IPS-18a (cell line): ENCODE data around the gene DMD.
"Not testable (repeated sequence)": the region's sequence is repeated elsewhere in the genome, so short reads cannot be mapped to it uniquely, and the experiment has no call there.

Experiments used
- H3K27ac ChIP-seq: one replicate; pipeline ENCODE4 v1.5.1; 2013; ENCODE audit warnings: low read length
- H3K27me3 ChIP-seq: one replicate; pipeline ENCODE4 v1.6.1; 2013; ENCODE audit warnings: mild to moderate bottlenecking, low read length; ENCODE audit not compliant: control insufficient read depth, insufficient read depth
- H3K36me3 ChIP-seq: one replicate; pipeline ENCODE4 v1.6.1; 2013; ENCODE audit warnings: low read depth, low read length; ENCODE audit not compliant: control insufficient read depth
- H3K4me1 ChIP-seq: one replicate; pipeline ENCODE4 v1.6.1; 2013; ENCODE audit warnings: low read depth, low read length; ENCODE audit not compliant: control insufficient read depth
- H3K4me3 ChIP-seq: one replicate; pipeline ENCODE4 v1.5.1; 2013; ENCODE audit warnings: low read length
- H3K9ac ChIP-seq: one replicate; pipeline ENCODE4 v1.6.1; 2013; ENCODE audit warnings: mild to moderate bottlenecking, low read length, moderate library complexity
- H3K9me3 ChIP-seq: one replicate; pipeline ENCODE4 v1.6.1; 2013; ENCODE audit warnings: low read depth, low read length; ENCODE audit not compliant: control insufficient read depth

The DMD gene

DNA sequence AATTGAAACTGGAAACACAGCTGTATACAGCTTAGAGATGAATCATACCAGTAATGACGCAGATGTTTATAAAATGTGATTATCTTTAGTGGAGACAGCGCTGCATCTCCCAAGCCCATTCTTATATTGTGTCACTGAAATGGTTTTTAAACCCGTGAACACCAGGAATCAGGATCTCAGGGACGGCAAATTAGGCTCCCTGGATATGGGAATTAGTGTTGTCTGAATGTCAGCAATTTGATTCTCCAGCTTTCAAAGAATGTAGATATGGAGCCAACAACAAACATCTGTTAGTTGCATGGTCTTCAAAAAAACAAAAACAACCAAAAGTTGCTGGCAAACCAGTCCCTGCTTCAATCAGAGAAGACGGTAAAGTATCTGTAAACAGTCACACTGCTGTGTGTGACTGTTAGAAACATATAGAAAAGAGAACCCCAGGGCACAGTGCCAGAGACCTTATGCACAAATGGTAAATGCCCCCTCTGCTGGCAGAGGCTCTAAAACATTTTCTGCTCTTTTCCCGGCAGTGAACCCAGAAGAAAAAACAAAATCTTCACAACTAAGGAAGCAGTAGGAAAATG is 1787.7 kb downstream of the DMD start:
- Histone ChIP-seq H3K4me3 (no peak overlapping the region), H3K9me3 (peaks cover 10% of the 10 kb centered on the region), H3K36me3 (no peaks in the 10 kb centered on the region), H3K27ac (no peak overlapping the region), H3K9ac (no peak overlapping the region), H3K27me3 (no peaks in the 10 kb centered on the region), H3K4me1 (no peaks in the 10 kb centered on the region)

GRCh38 chrX:31421441-31421840 is 1789.9 kb downstream of the DMD start:
- no peaks in the 10 kb centered on the region for H3K36me3 ChIP-seq
- no peaks in the 10 kb centered on the region for H3K4me1 ChIP-seq
- H3K4me3 ChIP-seq, result no peak overlapping the region
- no peaks in the 10 kb centered on the region for H3K27me3 ChIP-seq
- no peak overlapping the region for H3K9ac ChIP-seq
- no peak overlapping the region for H3K27ac ChIP-seq
- peaks cover 18% of the 10 kb centered on the region for H3K9me3 ChIP-seq

DNA sequence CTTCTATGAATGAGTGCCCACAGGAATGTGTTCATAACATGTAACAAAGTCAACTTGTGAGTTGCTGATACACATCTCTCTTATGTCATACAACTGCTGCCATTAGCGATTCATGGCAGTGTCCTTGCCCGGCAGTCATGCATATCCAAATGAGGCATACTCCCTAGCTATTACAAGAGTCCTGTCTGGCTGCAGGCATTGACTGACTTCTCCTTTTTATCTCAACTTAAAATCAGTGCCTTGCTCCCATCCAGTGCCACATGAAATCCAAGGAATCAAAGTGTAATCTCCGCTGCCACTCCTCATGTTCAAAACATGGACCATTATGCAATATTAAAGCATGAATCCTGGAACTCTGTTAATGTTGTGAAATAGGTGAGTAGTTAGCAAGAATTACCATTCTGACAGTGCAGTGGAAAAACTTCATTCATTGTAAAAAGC is 1790.6 kb downstream of the DMD start:
- H3K9ac ChIP-seq, result no peak overlapping the region
- no peaks in the 10 kb centered on the region for H3K36me3 ChIP-seq
- no peaks in the 10 kb centered on the region for H3K27me3 ChIP-seq
- H3K4me3 ChIP-seq, result no peak overlapping the region
- H3K4me1 ChIP-seq, result no peaks in the 10 kb centered on the region
- H3K9me3 ChIP-seq, result peaks cover 24% of the 10 kb centered on the region
- H3K27ac ChIP-seq, result no peak overlapping the region

- Histone ChIP-seq H3K4me3 (no peak overlapping the region), H3K27ac (no peak overlapping the region), H3K36me3 (no peaks in the 10 kb centered on the region), H3K4me1 (no peaks in the 10 kb centered on the region), H3K9ac (no peak overlapping the region), H3K9me3 (peaks cover 23% of the 10 kb centered on the region), H3K27me3 (no peaks in the 10 kb centered on the region)
These were observed 1791.0 kb downstream of the DMD start for GRCh38 chrX:31420302-31420701.

DNA sequence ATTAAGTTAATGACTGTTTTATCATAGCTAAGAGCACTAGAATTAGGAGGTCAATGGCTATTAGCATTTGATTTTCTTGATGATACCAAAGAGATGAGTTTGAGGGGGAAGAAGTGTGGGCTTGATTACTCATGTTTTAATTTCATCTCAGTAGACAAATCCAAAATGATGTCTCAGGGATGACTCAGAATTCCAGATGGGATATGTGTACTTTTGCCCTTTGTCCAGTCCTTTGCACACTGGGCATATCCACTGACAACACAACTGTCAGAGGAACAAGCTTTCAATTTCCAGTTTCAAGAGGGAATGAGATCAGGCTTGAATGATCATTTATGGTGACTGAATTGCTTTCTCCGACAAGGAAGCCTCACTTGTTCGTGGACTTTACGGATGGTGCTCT is 1814.2 kb downstream of the DMD start:
- no peaks in the 10 kb centered on the region for H3K27me3 ChIP-seq
- H3K9me3 ChIP-seq, result peaks cover 7% of the 10 kb centered on the region
- H3K4me1 ChIP-seq, result no peaks in the 10 kb centered on the region
- no peak overlapping the region for H3K4me3 ChIP-seq
- H3K27ac ChIP-seq, result no peak overlapping the region
- no peak overlapping the region for H3K9ac ChIP-seq
- no peaks in the 10 kb centered on the region for H3K36me3 ChIP-seq

DNA sequence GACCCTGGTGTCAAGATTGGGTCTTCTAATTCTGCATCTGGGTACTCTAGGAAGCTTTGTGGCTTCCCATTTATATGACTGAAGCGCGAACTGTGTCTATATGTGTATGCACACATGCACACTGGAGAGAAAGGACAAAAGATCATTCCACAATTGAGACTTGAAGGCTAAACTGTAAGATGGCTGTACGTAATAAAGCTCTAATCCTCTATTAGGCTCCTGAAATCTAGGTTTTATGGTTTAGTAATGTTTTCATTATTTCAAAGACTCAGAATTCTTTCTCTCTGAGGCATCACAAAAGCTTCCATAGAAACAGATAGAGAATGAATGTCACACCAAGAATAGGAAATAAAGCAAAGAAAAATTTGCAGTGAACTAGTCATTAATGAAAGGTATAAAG is 1818.8 kb downstream of the DMD start:
- no peaks in the 10 kb centered on the region for H3K4me1 ChIP-seq
- H3K36me3 ChIP-seq, result no peaks in the 10 kb centered on the region
- peaks cover 20% of the 10 kb centered on the region for H3K9me3 ChIP-seq
- H3K27ac ChIP-seq, result no peak overlapping the region
- no peak overlapping the region for H3K9ac ChIP-seq
- H3K4me3 ChIP-seq, result no peak overlapping the region
- H3K27me3 ChIP-seq, result no peaks in the 10 kb centered on the region

- Histone ChIP-seq H3K9me3 (peaks cover 24% of the 10 kb centered on the region), H3K36me3 (no peaks in the 10 kb centered on the region), H3K9ac (no peak overlapping the region), H3K4me3 (no peak overlapping the region), H3K4me1 (no peaks in the 10 kb centered on the region), H3K27ac (no peak overlapping the region), H3K27me3 (no peaks in the 10 kb centered on the region)
These were observed 1822.4 kb downstream of the DMD start for GRCh38 chrX:31388946-31389345.

DNA sequence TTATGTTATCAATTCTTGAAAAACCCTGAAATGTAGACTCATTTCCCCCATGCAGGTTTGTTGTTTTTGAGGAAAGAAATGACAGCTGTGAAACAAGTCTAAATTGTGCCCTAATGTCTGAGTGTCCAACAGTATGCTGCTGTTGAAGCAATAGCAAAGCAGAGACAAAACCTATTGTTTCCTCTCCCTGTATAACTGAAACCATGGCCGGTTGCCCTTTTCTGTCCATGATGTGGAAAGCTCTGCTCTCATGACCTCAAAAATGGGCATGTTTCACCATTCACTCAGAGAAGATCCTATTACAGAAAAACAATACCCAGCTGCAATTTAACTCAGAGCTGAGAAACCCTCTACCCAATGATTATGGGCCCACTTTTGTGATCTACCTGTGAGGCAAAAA is 1826.9 kb downstream of the DMD start:
- Histone ChIP-seq H3K36me3 (no peaks in the 10 kb centered on the region), H3K4me3 (no peak overlapping the region), H3K9ac (no peak overlapping the region), H3K9me3 (peaks cover 10% of the 10 kb centered on the region), H3K27me3 (no peaks in the 10 kb centered on the region), H3K27ac (no peak overlapping the region), H3K4me1 (no peaks in the 10 kb centered on the region)

- H3K4me1 ChIP-seq, result no peaks in the 10 kb centered on the region
- H3K27me3 ChIP-seq, result no peaks in the 10 kb centered on the region
- H3K4me3 ChIP-seq, result no peak overlapping the region
- H3K36me3 ChIP-seq, result no peaks in the 10 kb centered on the region
- H3K27ac ChIP-seq, result no peak overlapping the region
- peaks cover 6% of the 10 kb centered on the region for H3K9me3 ChIP-seq
- H3K9ac ChIP-seq, result no peak overlapping the region
These were observed 1827.4 kb downstream of the DMD start for GRCh38 chrX:31383991-31384390.

DNA sequence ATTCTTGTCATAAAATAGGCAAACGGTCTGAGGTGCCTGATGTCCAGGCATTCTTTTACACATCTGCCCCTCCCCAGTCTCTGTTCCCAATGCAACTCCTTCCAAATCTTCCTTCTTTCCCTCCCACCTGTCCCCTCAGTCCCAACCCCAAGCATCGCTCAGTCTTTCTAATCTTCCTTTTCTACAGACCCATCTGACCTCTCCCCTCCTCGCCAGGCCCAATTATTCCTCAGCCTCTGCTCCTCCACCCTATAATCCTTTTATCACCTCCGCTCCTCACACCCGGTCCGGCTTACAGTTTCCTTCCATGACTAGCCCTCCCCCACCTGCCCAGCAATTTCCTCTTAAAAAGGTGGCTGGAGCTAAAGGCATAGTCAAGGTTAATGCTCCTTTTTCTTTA is 1832.4 kb downstream of the DMD start:
- H3K27ac ChIP-seq, H3K4me1 ChIP-seq, H3K36me3 ChIP-seq, H3K9ac ChIP-seq, H3K4me3 ChIP-seq, H3K9me3 ChIP-seq, H3K27me3 ChIP-seq: not testable (repeated sequence)

- not testable (repeated sequence) for H3K4me1 ChIP-seq, H3K27me3 ChIP-seq, H3K9ac ChIP-seq, H3K9me3 ChIP-seq, H3K4me3 ChIP-seq, H3K36me3 ChIP-seq, H3K27ac ChIP-seq
These were observed 1833.5 kb downstream of the DMD start for GRCh38 chrX:31377821-31378220.

GRCh38 chrX:31376408-31377022 is 1834.8 kb downstream of the DMD start:
- H3K4me1 ChIP-seq, result no peaks in the 10 kb centered on the region
- H3K9me3 ChIP-seq, result peaks cover 4% of the 10 kb centered on the region
- H3K36me3 ChIP-seq, result no peaks in the 10 kb centered on the region
- H3K4me3 ChIP-seq, result no peak overlapping the region
- H3K27ac ChIP-seq, result no peak overlapping the region
- H3K27me3 ChIP-seq, result no peaks in the 10 kb centered on the region
- H3K9ac ChIP-seq, result no peak overlapping the region
